ENCODE results near the gene SLC4A3. TPM values are rescaled to one million over a fixed set of nuclear protein-coding genes. Genes with fewer than 3 reads are reported as not detected.

Gene SLC4A3
- 5.5 and 6.0 TPM in 2 replicates for total RNA-seq

GRCh38 chr2:219627103-219628100 lies at the start of gene SLC4A3:
TSS of gene SLC4A3 (plus strand) at chr2:219627630. CDS start at chr2:219627993, 363 bp downstream.

GRCh38 chr2:219597552-219598307 lies 29.7 kb upstream of the SLC4A3 start, which contains the start of gene STK11IP:
TSS of gene STK11IP (plus strand) at chr2:219597857. CDS start at chr2:219598120, 263 bp downstream.

Small RNAs within 50 kb of the gene (small RNA-seq; reads per million reads assigned to genes)
- not detected for gene RN7SKP213

Other genes with a start within 250 kb of the SLC4A3 start
- 82.3 and 95.2 TPM in 2 replicates for gene DNPEP, start 239.7 kb upstream of the SLC4A3 start, total RNA-seq
- 1.9 and 2.6 TPM in 2 replicates for gene DES, start 209.3 kb upstream of the SLC4A3 start, total RNA-seq
- gene SPEG, start 192.8 kb upstream of the SLC4A3 start, total RNA-seq, result 52.9 and 55.8 TPM in 2 replicates
- 65.2 and 65.4 TPM in 2 replicates for gene GMPPA, start 128.7 kb upstream of the SLC4A3 start, total RNA-seq
- not detected in 2 replicates for gene ASIC4, start 113.1 kb upstream of the SLC4A3 start, total RNA-seq
- 116 and 133 TPM in 2 replicates for gene CHPF, start 83.8 kb upstream of the SLC4A3 start, total RNA-seq
- gene TMEM198, start 83.6 kb upstream of the SLC4A3 start, total RNA-seq, result 1.1 and 2.1 TPM in 2 replicates
- gene OBSL1, start 56.1 kb upstream of the SLC4A3 start, total RNA-seq, result 81.8 and 99.5 TPM in 2 replicates
- gene INHA, start 55.3 kb upstream of the SLC4A3 start, total RNA-seq, result 0.32 TPM in 1 of 2 replicates, not detected in the other
- gene STK11IP, start 29.8 kb upstream of the SLC4A3 start, total RNA-seq, result 19.8 and 22.2 TPM in 2 replicates

Data from hair follicle dermal papilla cell (primary cell).